Stimulated activated CD8-positive, alpha-beta memory T cell treated with anti-CD3 and anti-CD28 coated beads, Interleukin-15, amount 100 ng/mL, for 48 hours (primary cell): ENCODE data around the gene FOCAD.

ENCODE experiments used
- DNase-seq, 2 donors: peaks; one replicate each; pipeline ENCODE4 v3.0.0-alpha.2; 2020; ENCODE audit warnings: low read depth in 2 of 2

Gene FOCAD

DNA sequence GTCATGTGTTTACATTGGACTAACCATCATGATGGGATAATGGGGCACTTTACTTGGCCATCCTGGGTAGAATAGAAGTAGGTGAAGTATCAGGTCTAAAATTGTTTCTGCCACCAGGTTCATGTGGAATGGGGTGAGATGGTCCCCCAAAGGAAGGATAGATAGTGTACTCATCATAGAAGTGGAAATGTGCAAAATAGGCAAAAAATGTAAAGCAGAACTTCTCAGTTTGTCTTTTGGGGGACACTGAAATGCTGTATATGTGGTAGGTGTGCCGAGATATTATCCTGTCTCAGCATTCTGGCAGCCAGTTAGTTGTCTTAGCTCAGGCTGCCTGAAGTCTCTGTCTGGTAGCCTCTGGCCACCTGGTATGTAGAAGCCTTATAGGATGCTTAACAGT is 107.6 kb downstream of the FOCAD start:
- no peak for DNase-seq

DNA sequence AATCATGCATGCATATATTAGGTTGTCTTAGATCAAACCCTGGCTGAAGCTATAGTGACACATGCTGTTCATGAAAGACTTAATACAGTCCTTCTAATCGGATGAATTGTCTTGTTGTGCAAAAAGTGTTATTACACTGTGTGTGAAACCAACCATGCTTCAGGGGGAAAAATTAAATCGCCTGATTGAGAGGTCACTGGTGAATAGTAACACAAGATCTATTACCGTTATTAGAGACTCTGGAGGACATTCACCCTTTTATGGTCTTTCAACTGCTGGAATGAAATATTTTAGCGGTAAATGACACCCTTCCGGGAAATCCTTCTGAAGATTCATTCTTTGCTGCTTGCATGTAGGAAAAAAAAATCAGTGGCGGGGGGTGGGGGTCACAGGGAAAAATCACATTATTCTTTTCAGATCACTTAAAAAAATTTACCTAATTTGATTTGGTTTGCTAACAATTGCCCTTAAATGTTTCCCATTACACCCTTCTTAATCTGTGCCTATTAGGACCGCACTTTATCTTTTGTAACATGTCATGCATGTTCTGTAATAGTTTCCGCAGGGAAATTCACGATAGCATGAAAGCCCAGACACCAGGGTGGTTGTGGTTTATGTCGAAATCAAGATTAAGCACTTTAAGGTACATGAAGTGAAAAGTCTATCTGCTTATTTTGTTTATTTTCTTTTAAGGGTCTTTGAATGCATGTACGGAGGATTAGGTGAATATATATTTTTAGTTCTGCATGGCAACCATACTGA is 120.6 kb downstream of the FOCAD start:
- no peak for DNase-seq

DNA sequence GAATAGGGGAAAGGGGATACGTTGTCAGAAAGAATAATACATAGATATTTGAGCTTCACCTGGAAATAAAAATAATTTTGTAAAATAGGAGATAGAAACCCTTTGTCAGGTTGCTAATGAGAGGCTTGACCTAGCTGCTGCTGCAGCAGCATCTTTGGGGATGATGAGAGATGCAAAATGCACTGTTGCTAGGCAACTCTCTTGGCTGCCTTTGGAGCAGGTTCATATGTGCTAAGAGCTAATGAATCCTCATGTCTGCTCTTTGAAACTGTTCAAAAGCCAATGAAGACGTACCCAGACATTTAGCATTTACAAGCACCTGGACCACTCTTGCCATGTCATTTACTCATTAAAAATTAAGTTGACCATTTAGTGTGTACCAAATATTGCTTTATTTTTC is 121.7 kb downstream of the FOCAD start:
- DNase-seq, result no peak

DNA sequence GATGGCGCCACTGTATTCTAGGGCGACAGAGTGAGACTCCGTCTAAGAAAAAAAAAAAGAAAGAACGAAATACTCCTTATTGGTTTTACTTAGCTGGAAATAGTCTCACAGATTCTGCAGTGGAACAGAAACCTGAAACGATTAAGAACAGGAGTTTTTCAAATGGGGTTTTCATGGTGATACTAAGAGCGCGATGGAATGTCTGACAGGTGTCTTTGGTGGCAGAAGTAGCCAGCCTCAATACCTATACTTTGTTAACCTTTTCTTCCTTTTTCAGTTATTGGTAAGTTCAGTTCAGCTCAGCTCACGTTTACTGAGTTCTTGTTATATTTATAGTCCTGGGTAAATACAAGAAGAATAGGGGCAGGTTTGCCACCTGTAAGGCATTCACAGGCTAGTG is 123.9 kb downstream of the FOCAD start:
- no peak for DNase-seq

DNA sequence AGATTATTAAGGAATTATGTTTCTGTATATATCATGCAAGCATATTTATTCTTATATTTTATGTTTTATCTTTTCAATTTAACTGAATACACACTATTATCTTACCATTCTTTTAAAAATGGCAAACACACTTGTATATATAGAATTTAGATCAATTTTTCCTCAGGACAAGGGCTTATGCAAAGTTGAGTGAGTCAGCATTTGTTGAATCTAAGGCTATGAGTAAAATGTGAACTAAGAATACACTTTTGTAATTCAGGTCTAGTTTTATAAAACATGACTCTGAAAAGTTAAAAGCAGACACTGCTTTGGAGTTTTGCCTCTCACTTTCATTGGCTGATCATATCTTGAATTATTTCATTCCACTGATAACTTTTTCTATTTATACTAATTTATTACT is 127.8 kb downstream of the FOCAD start:
- no peak for DNase-seq

DNA sequence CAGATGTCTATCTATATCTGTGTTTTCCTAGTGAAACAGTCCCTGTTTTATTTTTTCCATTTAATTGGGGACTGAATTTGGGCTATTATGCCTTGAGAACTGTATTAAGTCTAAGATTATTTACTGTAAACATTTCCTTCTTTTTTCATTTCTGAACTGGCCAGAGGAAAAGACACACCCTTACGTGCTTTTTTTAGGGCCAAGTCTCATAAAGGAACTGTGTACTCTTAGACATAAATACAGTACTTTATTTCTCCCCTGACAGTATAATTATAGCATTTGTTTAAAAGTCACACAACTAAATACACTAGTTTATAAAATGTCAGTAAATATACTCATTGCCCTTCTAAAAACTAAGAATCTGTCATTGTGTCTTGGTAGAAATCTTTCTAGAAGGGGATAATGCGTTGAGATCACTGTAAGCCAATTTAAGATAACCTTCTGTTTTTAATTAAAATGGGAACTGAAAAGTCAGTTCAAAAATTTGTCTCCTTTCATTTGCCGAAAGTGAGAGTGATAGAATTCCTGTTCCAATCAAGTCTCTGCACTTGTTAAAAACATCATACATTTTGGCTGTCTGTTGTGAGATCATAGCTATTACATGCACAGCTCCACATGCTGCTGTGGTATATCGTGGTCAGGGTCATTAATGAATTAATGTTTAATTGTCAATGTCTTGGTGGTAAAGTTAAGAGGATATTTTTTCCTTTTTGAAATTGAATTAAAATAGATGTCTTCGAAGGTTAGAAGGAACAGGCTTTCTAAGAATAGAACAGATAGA is 132.1 kb downstream of the FOCAD start:
- DNase-seq, result no peak

DNA sequence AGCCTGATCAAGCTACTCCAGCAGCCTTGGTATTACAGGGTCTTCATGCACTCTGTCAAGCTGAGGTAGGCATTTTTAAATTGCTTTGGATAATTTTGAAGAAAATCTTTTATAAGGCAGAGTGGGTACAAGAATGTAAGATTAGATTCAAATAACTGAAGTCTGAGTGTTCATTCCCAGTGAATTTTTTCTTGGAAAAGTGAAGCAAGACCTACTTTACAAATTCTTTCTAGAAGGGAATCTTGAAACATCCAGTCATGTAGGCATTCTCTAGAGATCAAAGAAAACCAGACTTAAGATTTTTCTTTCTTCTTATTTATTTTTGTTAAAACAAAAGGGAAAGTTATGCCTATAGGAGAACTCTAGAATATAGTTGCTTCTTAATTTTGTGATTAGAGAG is 139.0 kb downstream of the FOCAD start:
- no peak for DNase-seq

DNA sequence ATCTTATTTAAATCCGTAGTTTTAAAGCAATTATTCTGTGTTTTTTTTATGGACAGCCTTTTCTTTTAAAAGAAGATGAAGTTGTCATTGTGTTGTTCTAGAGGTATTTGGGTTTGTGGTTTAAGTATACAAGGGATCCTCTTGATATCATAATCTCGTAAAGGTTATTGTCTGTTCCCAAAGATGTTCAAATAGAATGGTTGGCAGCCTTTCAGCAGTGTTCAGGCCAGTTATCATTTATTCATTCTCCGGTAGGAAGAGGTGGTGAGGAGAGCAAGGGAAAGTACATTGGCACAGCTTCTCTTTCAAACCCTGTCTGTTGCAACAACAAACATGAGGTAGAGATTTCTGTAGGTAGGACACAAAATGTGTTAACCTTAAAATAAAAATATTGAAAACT is 147.0 kb downstream of the FOCAD start:
- DNase-seq, result no peak

DNA sequence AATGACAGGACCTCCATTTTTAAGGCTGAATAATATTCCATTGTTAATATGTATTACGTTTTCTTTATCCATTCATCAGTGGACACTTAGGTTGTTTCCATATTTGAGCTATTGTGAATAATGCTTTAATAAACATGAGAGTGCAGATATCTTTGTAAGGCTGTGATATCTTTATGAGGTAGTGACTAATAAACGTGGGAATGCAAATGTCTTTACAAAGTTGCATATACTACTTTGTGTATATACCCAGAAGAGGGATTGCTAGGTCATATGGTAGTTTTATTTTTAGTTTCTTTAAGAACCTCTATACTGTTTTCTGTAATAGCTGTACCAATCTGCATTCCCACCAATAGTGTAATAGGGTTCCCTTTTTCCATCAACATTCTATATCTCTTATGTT is 148.7 kb downstream of the FOCAD start:
- no peak for DNase-seq

DNA sequence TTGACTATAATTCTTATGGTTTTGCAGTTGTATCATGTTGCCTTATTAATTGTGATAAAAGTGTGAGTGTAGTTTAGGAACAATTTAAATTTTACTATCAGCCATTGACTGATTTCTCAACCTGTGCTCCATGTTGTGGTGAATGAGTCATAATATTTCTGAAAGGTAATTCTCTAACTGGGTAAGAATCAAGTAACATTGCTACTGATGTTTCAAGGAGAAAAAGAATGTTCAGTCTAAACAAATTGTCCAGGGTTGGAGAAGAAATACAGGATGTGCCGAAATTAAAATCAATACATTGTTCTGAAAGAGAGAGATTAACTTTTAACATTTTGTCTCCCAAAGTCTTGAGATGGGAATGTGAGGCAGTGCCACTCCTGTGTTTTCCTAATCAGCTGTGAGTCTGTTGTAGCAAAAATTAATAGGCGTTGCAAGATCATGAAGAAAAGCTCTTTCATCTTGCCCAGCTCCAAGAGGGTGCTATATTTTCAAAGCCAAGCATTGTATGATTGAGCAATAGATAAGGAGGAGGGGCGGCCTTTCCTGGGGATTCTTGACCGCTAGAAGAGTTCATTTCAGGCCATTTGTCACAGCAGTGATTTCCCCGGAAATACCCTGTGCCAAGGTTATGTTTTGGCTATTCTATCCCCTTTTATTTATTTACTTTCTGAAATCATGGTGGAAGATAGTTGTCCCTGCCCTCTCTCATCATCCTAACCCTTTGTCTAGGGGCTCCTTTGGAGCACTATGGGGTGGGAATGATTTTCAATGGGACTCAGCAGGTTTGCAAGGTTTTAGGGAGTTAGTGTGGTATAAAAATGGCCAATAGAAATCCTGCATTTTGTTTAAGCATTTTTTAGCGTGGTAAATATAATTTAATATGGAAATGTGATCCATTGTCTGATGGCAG is 151.6 kb downstream of the FOCAD start:
- DNase-seq, result no peak

DNA sequence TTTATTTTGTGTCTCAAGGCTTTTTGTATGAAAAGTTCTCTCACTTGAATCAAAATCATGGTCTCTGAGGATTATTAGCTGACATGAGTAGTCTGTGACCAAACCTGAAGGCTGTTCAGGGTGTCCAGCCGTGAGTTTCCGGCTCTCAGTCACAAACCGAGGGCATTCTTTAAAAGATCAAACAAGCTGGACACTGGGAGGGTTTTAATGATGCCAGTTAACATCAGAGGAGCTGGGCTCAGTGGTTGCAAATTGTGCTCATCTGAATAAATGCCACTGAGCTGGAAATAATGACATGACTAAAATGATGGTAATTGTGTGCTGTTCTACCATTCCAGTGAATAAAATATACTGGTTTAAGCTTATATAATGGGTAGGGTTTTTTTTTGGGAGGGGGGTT is 153.1 kb downstream of the FOCAD start:
- DNase-seq, result no peak

DNA sequence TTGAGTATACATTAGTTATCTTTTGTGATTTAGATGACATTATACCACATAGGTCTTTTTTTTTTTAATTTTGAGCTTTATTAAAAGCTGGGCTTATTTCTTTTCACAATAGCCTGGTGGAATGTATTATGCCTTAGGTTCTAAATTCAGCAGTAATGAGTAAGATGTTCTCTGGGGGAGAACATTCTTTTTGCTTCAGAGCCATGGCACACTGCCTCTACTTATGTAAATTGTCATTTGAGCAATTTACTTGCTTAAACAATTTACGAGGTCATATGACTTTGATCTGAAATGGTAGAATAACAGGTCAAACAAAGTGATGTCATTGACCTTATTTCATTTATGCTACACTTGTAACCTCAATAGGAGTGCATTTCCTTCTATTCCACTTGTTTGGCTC is 154.2 kb downstream of the FOCAD start:
- DNase-seq, result no peak

DNA sequence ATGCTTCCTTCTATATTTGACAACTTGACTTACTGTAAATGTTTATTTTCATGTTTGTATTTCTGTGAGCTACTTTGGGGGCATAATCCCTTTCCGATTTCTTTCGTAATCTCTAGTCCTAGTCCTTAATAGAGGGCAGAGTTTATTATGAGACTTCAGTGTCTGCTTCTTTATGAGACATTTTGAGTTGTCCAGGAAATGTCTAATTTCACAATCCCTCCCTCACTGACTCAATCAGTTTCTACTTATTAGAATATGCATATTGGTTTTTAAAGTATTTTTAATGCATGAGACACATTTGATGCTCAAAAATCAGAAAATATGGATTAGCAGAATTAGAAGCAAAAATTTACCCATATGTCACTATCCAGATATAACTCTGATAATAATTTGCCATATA is 160.9 kb downstream of the FOCAD start:
- DNase-seq, result no peak

DNA sequence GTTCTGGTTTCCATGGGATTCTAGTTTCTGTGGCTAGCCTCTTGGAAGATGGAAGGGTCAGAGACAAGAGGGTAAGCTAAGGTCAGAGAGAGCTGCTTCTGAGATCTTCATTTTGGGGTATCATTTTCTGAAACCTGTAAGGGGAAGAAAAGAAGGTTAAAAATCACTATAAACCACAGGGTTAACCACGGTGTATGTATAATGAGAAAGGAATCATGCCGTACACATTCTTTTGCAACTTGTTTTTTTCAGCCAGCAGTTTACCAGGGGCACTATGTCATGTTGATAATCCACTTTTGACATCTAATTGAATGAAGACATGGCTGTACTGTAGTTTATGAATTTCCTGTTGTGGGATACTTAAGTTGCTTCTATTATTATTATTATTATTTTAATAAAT is 164.4 kb downstream of the FOCAD start:
- no peak for DNase-seq

DNA sequence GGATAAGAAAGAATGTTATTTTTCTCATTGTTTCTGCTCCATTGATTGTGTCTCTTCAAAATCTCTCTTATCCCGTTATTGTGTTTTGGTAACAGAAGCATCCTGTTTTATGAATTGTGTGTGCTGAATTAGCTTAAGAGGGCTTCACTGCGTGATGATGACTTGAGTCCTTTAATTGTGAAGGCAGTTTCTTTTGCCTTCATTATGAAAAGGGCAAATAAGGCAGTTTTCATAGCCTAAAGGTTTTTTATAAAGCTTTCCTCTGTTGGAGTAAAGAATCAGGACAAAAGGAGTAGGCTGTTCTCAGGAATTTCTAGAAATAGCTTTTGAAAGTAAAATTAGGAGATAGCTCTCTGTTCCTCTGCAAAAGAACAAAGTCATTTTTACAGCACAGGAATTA is 169.8 kb downstream of the FOCAD start:
- DNase-seq, result no peak

DNA sequence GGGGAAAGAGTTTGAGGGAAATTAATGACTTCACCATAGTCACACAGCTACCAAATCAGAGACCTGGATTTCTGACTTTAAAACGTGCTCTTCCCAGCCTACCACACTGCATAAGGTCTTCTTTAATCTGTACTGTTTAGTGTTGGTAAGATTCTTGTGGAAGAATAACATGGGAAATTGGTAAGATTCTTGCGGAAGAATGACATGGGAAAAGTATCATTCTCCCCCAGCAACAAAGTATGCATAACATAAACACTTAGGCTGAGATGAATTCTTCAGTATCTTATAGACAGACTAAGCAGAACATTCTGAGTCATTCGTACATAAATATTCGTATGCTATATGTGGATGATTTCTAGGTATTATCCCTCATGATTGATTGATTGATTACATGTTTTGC is 170.4 kb downstream of the FOCAD start:
- DNase-seq, result no peak

DNA sequence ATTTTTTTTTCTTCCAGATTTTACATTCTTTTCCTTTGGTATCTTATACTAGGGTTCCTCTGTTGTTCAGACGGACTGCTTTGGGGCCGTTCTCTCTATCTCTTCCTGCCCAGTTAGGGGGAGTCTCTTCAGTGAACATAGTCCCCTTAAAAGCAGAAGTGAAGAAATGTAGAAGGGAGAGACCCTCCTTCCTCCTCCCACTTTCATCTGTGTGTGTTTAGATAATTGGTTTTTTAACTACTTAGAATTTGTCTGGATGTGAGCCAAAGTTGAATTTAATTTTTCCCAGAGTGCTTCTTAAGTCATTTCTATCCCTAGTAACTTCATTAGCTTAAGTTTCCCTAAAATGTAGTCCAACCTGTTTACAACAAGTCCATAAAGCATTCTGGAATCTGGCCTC is 179.9 kb downstream of the FOCAD start:
- DNase-seq, result no peak

DNA sequence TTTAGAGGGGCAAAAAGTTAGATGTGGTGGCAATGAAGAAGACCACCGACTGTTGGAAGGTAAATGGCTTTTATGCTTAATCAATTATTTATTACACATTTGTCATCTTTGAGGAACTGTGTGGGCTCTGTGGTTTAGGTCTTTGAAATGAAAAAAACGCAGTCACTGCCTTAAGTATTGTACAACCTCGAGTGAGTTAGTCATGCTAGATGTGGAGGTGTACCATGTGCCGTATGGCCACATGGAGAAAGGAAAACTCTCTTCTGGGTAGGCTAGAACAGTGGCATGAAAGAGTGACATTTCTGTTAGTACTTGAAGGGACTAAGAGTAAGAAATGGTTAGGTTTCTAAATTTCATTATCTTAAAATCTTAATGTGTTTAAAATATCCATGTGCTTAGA is 181.3 kb downstream of the FOCAD start:
- DNase-seq, result no peak

DNA sequence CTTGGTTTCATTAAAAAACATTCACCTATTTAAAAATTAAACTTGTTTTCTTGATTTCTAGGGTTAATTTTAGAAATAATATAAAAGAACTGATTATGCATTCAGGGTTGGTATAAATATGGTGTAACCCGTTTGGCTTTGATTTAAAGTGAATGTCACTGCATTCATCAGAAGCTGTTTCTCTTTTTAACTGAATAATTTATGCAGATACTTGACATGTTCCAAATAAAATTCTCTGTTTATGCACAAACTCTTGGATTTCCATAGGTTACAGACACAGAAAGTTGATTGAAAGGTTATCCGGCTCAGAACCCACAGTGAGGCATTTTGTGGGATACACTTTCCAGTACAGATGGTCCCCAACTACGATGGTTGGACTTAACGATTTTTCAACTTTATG is 186.1 kb downstream of the FOCAD start:
- no peak for DNase-seq

DNA sequence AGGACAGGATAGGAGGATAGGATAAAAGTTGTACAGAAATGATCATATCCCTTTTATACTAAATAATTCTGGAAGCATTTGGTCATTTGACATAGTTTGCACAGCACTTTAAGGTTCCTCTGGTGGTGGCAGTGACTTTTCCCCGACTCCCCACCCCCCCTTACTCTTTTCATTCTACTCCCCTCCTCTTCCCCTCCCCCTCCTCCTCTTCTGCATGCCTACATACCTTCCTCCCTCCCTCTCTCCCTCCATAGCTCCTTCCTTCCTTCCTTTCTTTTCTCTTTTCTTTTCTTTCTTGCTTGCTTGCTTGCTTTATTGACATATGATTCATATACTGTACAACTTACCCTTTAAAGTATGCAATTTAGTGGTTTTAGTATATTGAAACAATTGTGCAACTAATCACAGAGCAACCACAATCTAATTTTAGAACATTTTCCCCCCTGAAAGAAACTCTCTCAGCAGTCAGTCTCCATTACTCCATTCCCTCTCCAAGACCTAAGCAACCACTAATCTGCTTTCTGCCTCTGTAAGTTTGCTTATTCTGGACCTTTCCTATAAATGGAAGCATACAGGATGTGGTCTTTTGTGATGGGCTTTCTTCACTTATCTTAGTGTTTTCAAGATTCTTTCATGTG is 188.4 kb downstream of the FOCAD start:
- no peak for DNase-seq

DNA sequence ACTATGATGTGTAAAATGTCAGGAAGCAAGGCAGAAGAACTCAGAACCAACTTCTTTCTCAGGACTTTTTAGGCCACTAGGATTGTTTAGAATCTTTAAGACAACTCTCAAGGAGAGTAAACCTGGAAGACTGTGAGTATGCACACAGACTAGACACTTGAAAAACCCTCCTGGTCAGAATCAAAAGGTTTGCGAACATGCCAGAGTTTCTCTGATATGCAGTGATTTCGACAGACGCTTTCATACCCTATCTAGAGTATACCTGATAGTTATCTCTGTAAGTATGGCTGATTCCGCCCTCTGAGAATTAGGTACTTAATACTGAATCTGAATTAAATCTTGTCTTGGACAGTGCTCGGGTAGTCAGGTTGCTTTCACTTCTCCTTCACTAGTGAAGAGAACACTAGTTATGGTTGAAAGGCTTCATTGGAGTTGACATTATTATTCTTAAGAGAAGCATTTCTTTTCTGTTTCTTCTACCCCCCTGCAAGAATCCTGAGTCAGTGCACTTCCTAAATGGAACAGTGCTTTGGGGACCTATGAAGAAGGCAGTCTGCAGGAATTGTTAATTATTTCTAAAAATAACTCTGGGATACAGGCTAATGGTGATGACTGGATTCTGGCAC is 189.3 kb downstream of the FOCAD start:
- no peak for DNase-seq

DNA sequence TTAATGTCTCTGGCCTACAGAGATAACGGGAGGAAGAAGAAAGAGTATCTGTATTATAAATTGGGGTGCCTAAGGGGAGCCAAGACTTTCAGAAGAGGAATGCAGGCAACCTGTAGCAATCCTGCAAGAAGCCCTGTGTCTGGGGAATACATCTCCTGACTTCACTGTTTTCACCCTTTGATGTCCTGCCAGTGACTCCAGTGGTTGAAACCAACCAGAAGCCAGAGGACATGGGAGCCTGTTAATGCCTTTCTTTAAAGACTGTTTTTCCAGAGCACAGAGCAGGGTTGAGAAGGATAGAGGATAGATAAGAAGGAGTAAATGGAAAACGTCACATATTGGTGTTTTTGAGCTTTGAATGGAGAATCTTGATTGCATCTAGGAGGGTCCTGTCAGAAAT is 196.2 kb downstream of the FOCAD start:
- no peak for DNase-seq
